ENCODE measurements around the gene PCDH7.

- TF ChIP-seq CTCF (conservative IDR thresholded peaks at IDR 0.05; ENCODE audit: low read depth in 2 of 2) (no peak), POLR2AphosphoS5 (IDR thresholded peaks at IDR 0.05; ENCODE audit: low read depth) (no peak), EZH2 (IDR thresholded peaks at IDR 0.05; ENCODE audit: low read depth, unreplicated experiment) (no peak), ETS1 (IDR thresholded peaks at IDR 0.05) (no peak), CREB1 (CRISPR knock-in tag; IDR thresholded peaks at IDR 0.05; ENCODE audit: low read depth) (no peak), ZNF114 (CRISPR knock-in tag; IDR thresholded peaks at IDR 0.05) (no peak), STAT1 (IDR thresholded peaks at IDR 0.05; ENCODE audit: unreplicated experiment) (no peak), JUNB (IDR thresholded peaks at IDR 0.05; ENCODE audit: unreplicated experiment) (no peak), NANOG (IDR thresholded peaks at IDR 0.05; ENCODE audit: borderline replicate concordance) (no peak), EZH2phosphoT487 (IDR thresholded peaks at IDR 0.05; ENCODE audit: unreplicated experiment) (no peak), ZNF462 (CRISPR knock-in tag; IDR thresholded peaks at IDR 0.05) (no peak)
- TF ChIP-seq, protein P1, sequence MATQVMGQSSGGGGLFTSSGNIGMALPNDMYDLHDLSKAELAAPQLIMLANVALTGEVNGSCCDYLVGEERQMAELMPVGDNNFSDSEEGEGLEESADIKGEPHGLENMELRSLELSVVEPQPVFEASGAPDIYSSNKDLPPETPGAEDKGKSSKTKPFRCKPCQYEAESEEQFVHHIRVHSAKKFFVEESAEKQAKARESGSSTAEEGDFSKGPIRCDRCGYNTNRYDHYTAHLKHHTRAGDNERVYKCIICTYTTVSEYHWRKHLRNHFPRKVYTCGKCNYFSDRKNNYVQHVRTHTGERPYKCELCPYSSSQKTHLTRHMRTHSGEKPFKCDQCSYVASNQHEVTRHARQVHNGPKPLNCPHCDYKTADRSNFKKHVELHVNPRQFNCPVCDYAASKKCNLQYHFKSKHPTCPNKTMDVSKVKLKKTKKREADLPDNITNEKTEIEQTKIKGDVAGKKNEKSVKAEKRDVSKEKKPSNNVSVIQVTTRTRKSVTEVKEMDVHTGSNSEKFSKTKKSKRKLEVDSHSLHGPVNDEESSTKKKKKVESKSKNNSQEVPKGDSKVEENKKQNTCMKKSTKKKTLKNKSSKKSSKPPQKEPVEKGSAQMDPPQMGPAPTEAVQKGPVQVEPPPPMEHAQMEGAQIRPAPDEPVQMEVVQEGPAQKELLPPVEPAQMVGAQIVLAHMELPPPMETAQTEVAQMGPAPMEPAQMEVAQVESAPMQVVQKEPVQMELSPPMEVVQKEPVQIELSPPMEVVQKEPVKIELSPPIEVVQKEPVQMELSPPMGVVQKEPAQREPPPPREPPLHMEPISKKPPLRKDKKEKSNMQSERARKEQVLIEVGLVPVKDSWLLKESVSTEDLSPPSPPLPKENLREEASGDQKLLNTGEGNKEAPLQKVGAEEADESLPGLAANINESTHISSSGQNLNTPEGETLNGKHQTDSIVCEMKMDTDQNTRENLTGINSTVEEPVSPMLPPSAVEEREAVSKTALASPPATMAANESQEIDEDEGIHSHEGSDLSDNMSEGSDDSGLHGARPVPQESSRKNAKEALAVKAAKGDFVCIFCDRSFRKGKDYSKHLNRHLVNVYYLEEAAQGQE (IDR thresholded peaks at IDR 0.05; ENCODE audit: unreplicated experiment): no peak
Measured at GRCh38 chr4:30770812-30771211, 50.6 kb downstream of the PCDH7 start.
